Astrocyte of the hippocampus (primary cell): ENCODE data around the gene ATG4C.
A peak's percentile ranks its signal among the peaks of the same experiment; 100 is the strongest.

Source experiments
- DNase-seq: peaks from one replicate; pipeline ENCODE4 v3.0.0; 2011; ENCODE audit warnings: low read depth, low spot score

ATG4C gene

GRCh38 chr1:62903982-62904855 lies 120.3 kb downstream of the ATG4C start:
- DNase-seq = no peak

GRCh38 chr1:62904856-62905225 lies 120.9 kb downstream of the ATG4C start:
- no peak for DNase-seq

GRCh38 chr1:62905309-62905708 lies 121.4 kb downstream of the ATG4C start:
- no peak for DNase-seq

- no peak for DNase-seq
Measured at GRCh38 chr1:62905872-62906271, 121.9 kb downstream of the ATG4C start.

GRCh38 chr1:62906428-62906886 lies 122.5 kb downstream of the ATG4C start:
- DNase-seq = peak; percentile 8

GRCh38 chr1:62908168-62908695 lies 124.3 kb downstream of the ATG4C start:
- no peak for DNase-seq

- DNase-seq = peak; percentile 35
Measured at GRCh38 chr1:62912028-62912638, 128.2 kb downstream of the ATG4C start.
